Hepatocyte (in vitro differentiated cells): Measurements from ENCODE around the gene SEPTIN8. TPM values are rescaled to one million over a fixed set of nuclear protein-coding genes. Genes with fewer than 3 reads are reported as not detected.

Experiments
- DNase-seq: peaks from one replicate; pipeline ENCODE4 v3.0.0-alpha.2; 2016; ENCODE audit warnings: low spot score
- H2AFZ ChIP-seq: fragments of 200-600 bp; sonication (generic); 2 replicates; pipeline ENCODE4 v1.6.0; 2016; ENCODE audit warnings: antibody characterized with exemption, mild to moderate bottlenecking
- H3K27ac ChIP-seq: fragments of 200-600 bp; sonication (generic); 2 replicates; pipeline ENCODE4 v1.5.1; 2016; ENCODE audit warnings: mild to moderate bottlenecking
- H3K27me3 ChIP-seq: fragments of 200-600 bp; sonication (generic); 2 replicates; pipeline ENCODE4 v1.6.1; 2016
- H3K36me3 ChIP-seq: fragments of 200-600 bp; sonication (generic); replicated peaks from 2 replicates; pipeline ENCODE4 v1.5.1; 2016; ENCODE audit warnings: low read depth; ENCODE audit not compliant: insufficient read depth
- H3K4me1 ChIP-seq: fragments of 200-600 bp; sonication (generic); 2 replicates; pipeline ENCODE4 v1.5.1; 2016; ENCODE audit warnings: mild to moderate bottlenecking, moderate library complexity; ENCODE audit not compliant: insufficient read depth
- H3K4me2 ChIP-seq: fragments of 200-600 bp; sonication (generic); 2 replicates; pipeline ENCODE4 v1.6.0; 2016
- H3K4me3 ChIP-seq: fragments of 200-600 bp; sonication (generic); 2 replicates; pipeline ENCODE4 v1.5.1; 2016; ENCODE audit warnings: mild to moderate bottlenecking
- H3K79me2 ChIP-seq: fragments of 200-600 bp; sonication (generic); 2 replicates; pipeline ENCODE4 v1.6.0; 2017; ENCODE audit warnings: mild to moderate bottlenecking
- H3K9me2 ChIP-seq: fragments of 200-600 bp; sonication (generic); replicated peaks from 2 replicates; pipeline ENCODE4 v1.6.0; 2017; ENCODE audit warnings: mild to moderate bottlenecking; ENCODE audit not compliant: insufficient read depth
- H3K9me3 ChIP-seq: fragments of 200-600 bp; sonication (generic); 2 replicates; pipeline ENCODE4 v1.5.1; 2016; ENCODE audit warnings: low read depth, mild to moderate bottlenecking
- H4K20me1 ChIP-seq: fragments of 200-600 bp; sonication (generic); 2 replicates; pipeline ENCODE4 v1.6.0; 2016; ENCODE audit warnings: mild to moderate bottlenecking; ENCODE audit not compliant: insufficient read depth, poor library complexity, severe bottlenecking
- EZH2 ChIP-seq: fragments of 200-600 bp; sonication (generic); IDR thresholded peaks from 2 replicates; pipeline ENCODE4 v1.6.1; 2016; ENCODE audit warnings: antibody characterized with exemption, mild to moderate bottlenecking, borderline replicate concordance
- EZH2phosphoT487 ChIP-seq: fragments of 200-600 bp; sonication (generic); IDR thresholded peaks from one replicate; pipeline ENCODE4 v1.6.1; 2018; ENCODE audit warnings: antibody characterized with exemption, mild to moderate bottlenecking, low read depth, moderate library complexity; ENCODE audit not compliant: unreplicated experiment, severe bottlenecking
- WGBS: methylation state at CpG from one replicate; pipeline ENCODE4 v1.1.6; 2016; ENCODE audit warnings: low lambda C conversion rate; ENCODE audit errors: missing lambda C conversion rate; 5-methylcytosine and 5-hydroxymethylcytosine counted together
- polyA plus RNA-seq: library from polyadenylated mRNA; unstranded; fragments of >200 nt; fragmentation: Nextera tagmentation; extraction: Ambion mirVana; gene quantifications from 2 replicates; pipeline ENCODE4 v1.2.1, GENCODE V29; 2016
- total RNA-seq: library from RNA; depleted of rRNA; stranded (reverse); fragments of >200 nt; gene quantifications from 2 replicates; pipeline ENCODE4 v1.2.3, GENCODE V29; 2014
- TF ChIP-seq, protein P1 (sequence below): fragments of 200-600 bp; sonication (generic); IDR thresholded peaks from 2 replicates; pipeline ENCODE4 v1.5.1; 2016; ENCODE audit warnings: antibody characterized with exemption, mild to moderate bottlenecking; ENCODE audit not compliant: poor library complexity

SEPTIN8 gene
- total and polyA plus RNA-seq, 2 experiments from 2014 or later, result 18.7 to 41.9 TPM

DNA sequence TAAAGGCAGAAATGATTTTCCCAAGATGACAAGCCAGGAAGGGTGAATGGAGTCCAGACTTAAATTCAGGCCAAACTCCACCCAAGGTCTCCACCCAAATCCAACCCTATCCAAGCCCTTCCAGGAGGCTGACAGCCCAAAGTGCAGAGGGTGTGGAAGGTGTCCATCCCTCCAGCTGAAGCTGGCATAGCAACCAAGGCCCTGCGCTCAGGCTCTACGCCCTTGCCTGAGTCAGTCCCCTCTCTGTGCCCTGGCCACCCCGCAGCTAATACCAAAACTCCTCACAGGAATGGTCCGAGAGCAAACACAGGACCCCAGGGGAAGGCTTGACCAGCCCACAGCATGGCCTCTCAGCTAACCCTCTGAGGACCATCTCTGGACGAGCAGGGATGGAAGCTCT lies 2.1 kb downstream of the SEPTIN8 start:
- no peaks in the 10 kb centered on the region for H3K9me3 ChIP-seq
- peaks cover 9% of the 10 kb centered on the region for H4K20me1 ChIP-seq
- TF ChIP-seq, protein P1, sequence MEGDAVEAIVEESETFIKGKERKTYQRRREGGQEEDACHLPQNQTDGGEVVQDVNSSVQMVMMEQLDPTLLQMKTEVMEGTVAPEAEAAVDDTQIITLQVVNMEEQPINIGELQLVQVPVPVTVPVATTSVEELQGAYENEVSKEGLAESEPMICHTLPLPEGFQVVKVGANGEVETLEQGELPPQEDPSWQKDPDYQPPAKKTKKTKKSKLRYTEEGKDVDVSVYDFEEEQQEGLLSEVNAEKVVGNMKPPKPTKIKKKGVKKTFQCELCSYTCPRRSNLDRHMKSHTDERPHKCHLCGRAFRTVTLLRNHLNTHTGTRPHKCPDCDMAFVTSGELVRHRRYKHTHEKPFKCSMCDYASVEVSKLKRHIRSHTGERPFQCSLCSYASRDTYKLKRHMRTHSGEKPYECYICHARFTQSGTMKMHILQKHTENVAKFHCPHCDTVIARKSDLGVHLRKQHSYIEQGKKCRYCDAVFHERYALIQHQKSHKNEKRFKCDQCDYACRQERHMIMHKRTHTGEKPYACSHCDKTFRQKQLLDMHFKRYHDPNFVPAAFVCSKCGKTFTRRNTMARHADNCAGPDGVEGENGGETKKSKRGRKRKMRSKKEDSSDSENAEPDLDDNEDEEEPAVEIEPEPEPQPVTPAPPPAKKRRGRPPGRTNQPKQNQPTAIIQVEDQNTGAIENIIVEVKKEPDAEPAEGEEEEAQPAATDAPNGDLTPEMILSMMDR, result no peak
- no peak for TF ChIP-seq EZH2phosphoT487
- no peak for TF ChIP-seq EZH2
- H3K4me1 ChIP-seq, result peaks cover 15% of the 10 kb centered on the region
- H3K9me2 ChIP-seq, result no peaks in the 10 kb centered on the region
- H3K36me3 ChIP-seq, result no peaks in the 10 kb centered on the region
- H3K79me2 ChIP-seq, result peaks cover 63% of the 10 kb centered on the region
- H3K4me2 ChIP-seq, result peak overlapping the region; percentile 98
- no peak overlapping the region for H3K27ac ChIP-seq
- WGBS, result 95% methylated on average over 5 of the region's 5 CpGs
- H2AFZ ChIP-seq, result no peak overlapping the region
- H3K4me3 ChIP-seq, result no peak overlapping the region
- H3K27me3 ChIP-seq, result no peaks in the 10 kb centered on the region
- no peak for DNase-seq

DNA sequence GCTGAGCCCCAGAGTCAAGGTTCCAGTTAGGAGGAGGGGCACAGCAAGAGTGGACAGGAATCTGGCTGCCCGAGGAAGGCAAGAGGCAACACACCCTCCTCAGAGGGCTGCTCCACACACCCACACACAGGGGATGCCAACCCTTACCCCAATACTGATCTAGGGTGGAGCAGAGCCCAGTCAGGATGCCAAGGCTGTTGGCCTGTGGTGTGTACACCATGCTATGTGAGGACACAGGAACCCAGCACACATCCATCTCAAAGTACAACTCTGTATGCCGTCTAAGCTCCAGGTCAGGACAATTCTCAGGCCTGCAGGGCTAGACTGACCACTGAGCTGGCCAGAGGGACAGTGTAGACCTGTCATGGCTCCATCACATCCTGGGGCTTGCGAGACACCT lies 2.6 kb downstream of the SEPTIN8 start:
- Histone ChIP-seq H3K27ac (no peak overlapping the region), H4K20me1 (peaks cover 9% of the 10 kb centered on the region), H2AFZ (no peak overlapping the region), H3K36me3 (no peaks in the 10 kb centered on the region), H3K79me2 (peaks cover 66% of the 10 kb centered on the region), H3K4me2 (no peak overlapping the region), H3K27me3 (no peaks in the 10 kb centered on the region), H3K4me3 (no peak overlapping the region), H3K4me1 (peaks cover 15% of the 10 kb centered on the region), H3K9me3 (no peaks in the 10 kb centered on the region), H3K9me2 (no peaks in the 10 kb centered on the region)
- DNase-seq, result no peak
- TF ChIP-seq EZH2phosphoT487, result no peak
- TF ChIP-seq EZH2, result no peak
- TF ChIP-seq, protein P1, result no peak
- WGBS, result 88% methylated on average over 3 of the region's 3 CpGs

DNA sequence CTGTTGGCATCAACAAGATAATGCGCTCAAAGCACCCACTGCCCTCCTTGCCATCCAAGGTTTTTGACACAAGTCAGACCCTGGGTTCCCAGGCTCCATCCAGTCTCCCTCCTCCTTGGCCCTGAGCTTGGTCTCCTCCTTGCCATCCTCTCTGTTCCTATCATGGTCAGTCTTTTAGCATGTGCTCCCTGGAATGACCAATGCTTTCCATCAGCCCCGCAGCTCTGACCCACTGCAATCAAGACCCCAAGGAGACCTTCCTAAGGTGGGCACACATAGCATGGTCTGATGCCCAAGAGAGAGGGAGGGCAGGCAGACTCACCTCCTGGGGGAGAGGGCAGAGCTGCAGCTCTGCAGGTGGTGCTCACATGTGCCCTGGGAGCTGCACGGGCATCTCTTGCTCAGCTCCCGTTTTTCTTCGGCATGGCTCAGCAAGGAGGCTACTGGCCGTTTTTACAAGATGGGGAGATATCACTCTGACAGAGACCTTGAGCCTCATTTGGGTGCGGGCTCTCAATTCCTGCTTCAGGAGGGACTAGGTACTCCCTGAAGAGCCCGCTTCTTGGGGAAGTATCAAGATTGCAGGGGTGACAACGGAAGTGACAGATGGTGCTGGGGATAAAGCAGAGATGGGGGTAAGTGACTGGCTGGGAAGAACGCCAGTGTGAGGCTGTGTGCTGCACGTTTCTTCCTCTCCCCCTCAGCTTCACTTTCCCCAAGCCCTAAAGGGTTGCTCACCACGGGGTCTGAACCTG lies 3.3 kb downstream of the SEPTIN8 start:
- no peak for DNase-seq
- no peaks in the 10 kb centered on the region for H3K27me3 ChIP-seq
- peaks cover 73% of the 10 kb centered on the region for H3K79me2 ChIP-seq
- H4K20me1 ChIP-seq, result peaks cover 9% of the 10 kb centered on the region
- no peak overlapping the region for H3K4me3 ChIP-seq
- 83% methylated on average over 12 of the region's 12 CpGs for WGBS
- H3K36me3 ChIP-seq, result no peaks in the 10 kb centered on the region
- TF ChIP-seq, protein P1, result no peak
- no peak for TF ChIP-seq EZH2
- no peak for TF ChIP-seq EZH2phosphoT487
- peaks cover 15% of the 10 kb centered on the region for H3K4me1 ChIP-seq
- H3K27ac ChIP-seq, result no peak overlapping the region
- no peak overlapping the region for H3K4me2 ChIP-seq
- H3K9me2 ChIP-seq, result no peaks in the 10 kb centered on the region
- no peak overlapping the region for H2AFZ ChIP-seq
- no peaks in the 10 kb centered on the region for H3K9me3 ChIP-seq
